Right atrium auricular region (tissue), 2 donors: ENCODE results near the gene RAX. TPM values are rescaled to one million over a fixed set of nuclear protein-coding genes. Genes with fewer than 3 reads are reported as not detected.

ENCODE experiments used
- DNase-seq: peaks from one replicate; pipeline ENCODE4 v3.0.0-alpha.2; 2019; ENCODE audit warnings: low spot score
- H3K27ac ChIP-seq, 2 donors: fragments of 200-600 bp; sonication (generic); 1 replicate in 1 of 2; 2 replicates in 1 of 2; pipeline ENCODE4 v1.5.1; 2016 to 2019
- H3K27me3 ChIP-seq, 2 donors: fragments of 200-600 bp; sonication (generic); one replicate each; pipeline versions ENCODE4 v1.5.1 to v1.6.0; 2017 to 2019
- H3K36me3 ChIP-seq: fragments of 200-600 bp; sonication (generic); one replicate; pipeline ENCODE4 v1.5.1; 2016
- H3K4me1 ChIP-seq, 2 donors: fragments of 200-600 bp; sonication (generic); one replicate each; pipeline versions ENCODE4 v1.5.1 to v1.6.0; 2017 to 2019
- H3K4me3 ChIP-seq, 2 donors: fragments of 200-600 bp; sonication (generic); 1 replicate in 1 of 2; 2 replicates in 1 of 2; pipeline ENCODE4 v1.5.1; 2017 to 2019; ENCODE audit warnings: mild to moderate bottlenecking in 1 of 2, moderate library complexity in 1 of 2
- H3K9me3 ChIP-seq, 2 donors: fragments of 200-600 bp; sonication (generic); one replicate each; pipeline ENCODE4 v1.5.1; 2019
- CTCF ChIP-seq, 2 donors: fragments of 200-600 bp; sonication (generic); IDR thresholded peaks; one replicate each; pipeline ENCODE4 v1.5.1; 2019; ENCODE audit warnings: antibody characterized with exemption in 2 of 2
- total RNA-seq, 2 donors: library from RNA; depleted of rRNA; stranded (reverse); fragments of >200 nt; gene quantifications; one replicate each; pipeline ENCODE4 v1.1.0, GENCODE V29; 2016

The RAX gene
- total RNA-seq, 2 donors from 2014 or later, result not detected

GRCh38 chr18:59232309-59233016 is 40.8 kb downstream of the RAX start:
- DNase-seq, result no peak
- H3K27ac ChIP-seq, result no peak overlapping the region
- H3K4me1 ChIP-seq, result no peaks in the 10 kb centered on the region

GRCh38 chr18:59231877-59232276 is 41.4 kb downstream of the RAX start:
- Histone ChIP-seq H3K27ac (no peak overlapping the region), H3K4me3 (no peak overlapping the region), H3K27me3 (no peaks in the 10 kb centered on the region), H3K4me1 (no peaks in the 10 kb centered on the region), H3K9me3 (no peaks in the 10 kb centered on the region), H3K36me3 (no peaks in the 10 kb centered on the region)
- no peak for DNase-seq
- TF ChIP-seq CTCF (IDR thresholded peaks at IDR 0.05), result no peak

More at GRCh38 chr18:59232309-59233016, 40.8 kb downstream of the RAX start:
- TF ChIP-seq CTCF (IDR thresholded peaks at IDR 0.05), result no peak
- no peaks in the 10 kb centered on the region for H3K9me3 ChIP-seq
- H3K36me3 ChIP-seq, result no peaks in the 10 kb centered on the region
- H3K27me3 ChIP-seq, result no peaks in the 10 kb centered on the region
- H3K4me3 ChIP-seq, result no peak overlapping the region

GRCh38 chr18:59231114-59231513 is 42.1 kb downstream of the RAX start:
- no peaks in the 10 kb centered on the region for H3K4me1 ChIP-seq
- no peak for TF ChIP-seq CTCF (IDR thresholded peaks at IDR 0.05)
- no peak overlapping the region for H3K27ac ChIP-seq
- H3K27me3 ChIP-seq, result no peaks in the 10 kb centered on the region
- H3K9me3 ChIP-seq, result no peaks in the 10 kb centered on the region
- no peak for DNase-seq
- H3K36me3 ChIP-seq, result no peaks in the 10 kb centered on the region
- H3K4me3 ChIP-seq, result no peak overlapping the region

- Histone ChIP-seq H3K27ac (no peak overlapping the region), H3K4me1 (no peaks in the 10 kb centered on the region), H3K4me3 (no peak overlapping the region), H3K36me3 (no peaks in the 10 kb centered on the region), H3K9me3 (no peaks in the 10 kb centered on the region), H3K27me3 (no peaks in the 10 kb centered on the region)
- no peak for TF ChIP-seq CTCF (IDR thresholded peaks at IDR 0.05)
- no peak for DNase-seq
Observed at GRCh38 chr18:59229701-59230443, 43.4 kb downstream of the RAX start.

GRCh38 chr18:59229191-59229590 is 44.1 kb downstream of the RAX start:
- TF ChIP-seq CTCF (IDR thresholded peaks at IDR 0.05), result no peak
- Histone ChIP-seq H3K4me1 (no peaks in the 10 kb centered on the region), H3K27ac (no peak overlapping the region), H3K27me3 (no peaks in the 10 kb centered on the region), H3K36me3 (no peaks in the 10 kb centered on the region), H3K9me3 (no peaks in the 10 kb centered on the region), H3K4me3 (no peak overlapping the region)
- DNase-seq, result no peak
